H9 (cell line): ENCODE measurements around the gene PEA15. TPM values are rescaled to one million over a fixed set of nuclear protein-coding genes. Genes with fewer than 3 reads are reported as not detected.

ENCODE experiments used
- DNase-seq: peaks from one replicate; pipeline ENCODE4 v3.0.0-alpha.2; 2017
- H2AFZ ChIP-seq: one replicate; pipeline ENCODE4 v1.6.1; 2013; ENCODE audit warnings: mild to moderate bottlenecking, low read length, control low read depth, moderate library complexity
- H2AK5ac ChIP-seq: 2 replicates; pipeline ENCODE4 v1.6.1; 2013; ENCODE audit warnings: low read length, control low read depth, mixed read lengths; ENCODE audit not compliant: insufficient read length
- H2BK120ac ChIP-seq: one replicate; pipeline ENCODE4 v1.6.1; 2013; ENCODE audit warnings: low read depth, mild to moderate bottlenecking, low read length, control low read depth, inconsistent platforms; ENCODE audit not compliant: poor library complexity, severe bottlenecking
- H2BK12ac ChIP-seq: 2 replicates; pipeline ENCODE4 v1.6.1; 2013; ENCODE audit warnings: low read length, control low read depth, mixed read lengths, low read depth; ENCODE audit not compliant: insufficient read length
- H2BK15ac ChIP-seq: 2 replicates; pipeline ENCODE4 v1.6.1; 2013; ENCODE audit warnings: low read depth, low read length, control low read depth
- H2BK20ac ChIP-seq: one replicate; pipeline ENCODE4 v1.6.1; 2013; ENCODE audit warnings: low read depth, mild to moderate bottlenecking, low read length, control low read depth, inconsistent platforms; ENCODE audit not compliant: poor library complexity, severe bottlenecking
- H2BK5ac ChIP-seq: 2 replicates; pipeline ENCODE4 v1.6.1; 2013; ENCODE audit warnings: low read length, control low read depth, mixed read lengths; ENCODE audit not compliant: insufficient read length
- H3K14ac ChIP-seq: 2 replicates; pipeline ENCODE4 v1.6.1; 2013; ENCODE audit warnings: low read length, control low read depth; ENCODE audit not compliant: insufficient read depth
- H3K18ac ChIP-seq: 2 replicates; pipeline ENCODE4 v1.6.1; 2013; ENCODE audit warnings: low read depth, mild to moderate bottlenecking, mixed read lengths, low read length, control low read depth; ENCODE audit not compliant: insufficient read length
- H3K23ac ChIP-seq: 2 replicates; pipeline ENCODE4 v1.6.1; 2013; ENCODE audit warnings: low read length, control low read depth, mixed read lengths, low read depth; ENCODE audit not compliant: insufficient read length
- H3K23me2 ChIP-seq: 2 replicates; pipeline ENCODE4 v1.6.1; 2013; ENCODE audit warnings: low read depth, mild to moderate bottlenecking, mixed read lengths, low read length, control low read depth; ENCODE audit not compliant: insufficient read length, poor library complexity, severe bottlenecking
- H3K27ac ChIP-seq: 2 replicates; pipeline ENCODE4 v1.5.1; 2013; ENCODE audit warnings: low read length, control low read depth, mixed read lengths, low read depth; ENCODE audit not compliant: insufficient read length
- H3K27me3 ChIP-seq: 2 replicates; pipeline ENCODE4 v1.6.1; 2013; ENCODE audit warnings: low read length, control low read depth, inconsistent platforms; ENCODE audit not compliant: insufficient read depth
- H3K4ac ChIP-seq: 2 replicates; pipeline ENCODE4 v1.6.1; 2013; ENCODE audit warnings: low read depth, mild to moderate bottlenecking, control low read depth, inconsistent platforms, low read length, moderate library complexity
- H3K4me1 ChIP-seq: 2 replicates; pipeline ENCODE4 v1.6.1; 2013; ENCODE audit warnings: low read length, control low read depth, inconsistent platforms; ENCODE audit not compliant: insufficient read depth
- H3K4me2 ChIP-seq: 2 replicates; pipeline ENCODE4 v1.6.1; 2013; ENCODE audit warnings: low read length, control low read depth, mixed read lengths; ENCODE audit not compliant: insufficient read length, insufficient read depth
- H3K56ac ChIP-seq: 2 replicates; pipeline ENCODE4 v1.6.1; 2013; ENCODE audit warnings: low read depth, mild to moderate bottlenecking, mixed read lengths, low read length, control low read depth; ENCODE audit not compliant: insufficient read length
- H3K79me1 ChIP-seq: 2 replicates; pipeline ENCODE4 v1.6.1; 2013; ENCODE audit warnings: low read depth, mild to moderate bottlenecking, moderate library complexity, low read length, control low read depth, inconsistent platforms; ENCODE audit not compliant: insufficient read depth, poor library complexity, severe bottlenecking
- H3K79me2 ChIP-seq: 2 replicates; pipeline ENCODE4 v1.6.1; 2013; ENCODE audit warnings: low read length, control low read depth, inconsistent platforms; ENCODE audit not compliant: insufficient read depth
- H3K9ac ChIP-seq: 2 replicates; pipeline ENCODE4 v1.6.1; 2013; ENCODE audit warnings: low read length, control low read depth, mixed read lengths; ENCODE audit not compliant: insufficient read length; ENCODE audit errors: extremely low read depth
- H3K9me3 ChIP-seq: one replicate; pipeline ENCODE4 v1.6.1; 2013; ENCODE audit warnings: low read depth, low read length, inconsistent platforms; ENCODE audit not compliant: control insufficient read depth
- H3T11ph ChIP-seq: one replicate; pipeline ENCODE4 v1.6.1; 2013; ENCODE audit warnings: mild to moderate bottlenecking, low read length, control low read depth, inconsistent platforms
- H4K20me1 ChIP-seq: one replicate; pipeline ENCODE4 v1.6.1; 2013; ENCODE audit not compliant: control insufficient read depth, insufficient read length, insufficient read depth
- H4K5ac ChIP-seq: 2 replicates; pipeline ENCODE4 v1.6.1; 2013; ENCODE audit warnings: low read depth, mild to moderate bottlenecking, mixed read lengths, low read length, control low read depth; ENCODE audit not compliant: insufficient read length
- H4K8ac ChIP-seq: replicated peaks from 2 replicates; pipeline ENCODE4 v1.6.1; 2013; ENCODE audit warnings: low read length, control low read depth, mixed read lengths, low read depth; ENCODE audit not compliant: insufficient read length
- H4K91ac ChIP-seq: 2 replicates; pipeline ENCODE4 v1.6.1; 2013; ENCODE audit warnings: low read depth, mild to moderate bottlenecking, moderate library complexity, mixed read lengths, low read length, control low read depth; ENCODE audit not compliant: insufficient read length
- H3K27ac Mint-ChIP-seq, 3 experiments: 2 replicates in 2 of 3; 3 replicates in 1 of 3; pipeline ENCODE4 v1.8.0; 2020 to 2021; ENCODE audit warnings: mixed read lengths in 3 of 3, mild to moderate bottlenecking in 1 of 3, moderate library complexity in 1 of 3
- H3K27me3 Mint-ChIP-seq: 2 replicates; pipeline ENCODE4 v1.8.0; 2021; ENCODE audit warnings: low read depth, mild to moderate bottlenecking, moderate library complexity, mixed read lengths
- H3K36me3 Mint-ChIP-seq, 3 experiments: 2 replicates in 2 of 3; 3 replicates in 1 of 3; pipeline ENCODE4 v1.8.0; 2020 to 2021; ENCODE audit warnings: low read depth in 3 of 3, mixed read lengths in 3 of 3; ENCODE audit not compliant: insufficient read depth in 1 of 3
- H3K4me1 Mint-ChIP-seq, 2 experiments: 2 replicates each; pipeline ENCODE4 v1.8.0; 2020; ENCODE audit warnings: mixed read lengths in 2 of 2
- H3K4me3 Mint-ChIP-seq, 2 experiments: 2 replicates in 1 of 2; 3 replicates in 1 of 2; pipeline ENCODE4 v1.8.0; 2020 to 2021; ENCODE audit warnings: mild to moderate bottlenecking in 2 of 2, mixed read lengths in 2 of 2, moderate library complexity in 1 of 2
- H3K9me3 Mint-ChIP-seq, 2 experiments: 2 replicates in 1 of 2; 3 replicates in 1 of 2; pipeline ENCODE4 v1.8.0; 2020; ENCODE audit warnings: mild to moderate bottlenecking in 2 of 2, mixed read lengths in 2 of 2, moderate library complexity in 1 of 2
- CTCF ChIP-seq: fragments of 200-600 bp; sonication (generic); conservative IDR thresholded peaks from 3 replicates; pipeline ENCODE4 v1.8.0; 2021; ENCODE audit warnings: antibody characterized with exemption, mild to moderate bottlenecking
- WGBS: extraction: QIAGEN DNeasy Blood & Tissue Kit; methylation state at CpG from one replicate; pipeline ENCODE4 v1.1.7; 2013; ENCODE audit warnings: missing lambda C conversion rate, low lambda C conversion rate, mixed read lengths; ENCODE audit not compliant: insufficient read length; ENCODE audit errors: extremely low coverage; 5-methylcytosine and 5-hydroxymethylcytosine counted together
- total RNA-seq: library from RNA; stranded (reverse); gene quantifications from 2 replicates; pipeline ENCODE4 v1.2.1, GENCODE V29; 2021

The PEA15 gene
- total RNA-seq, 1 experiment from 2014 or later, result 82.1 TPM

GRCh38 chr1:160206421-160207117, 1.4 kb downstream of the PEA15 start:
- WGBS, result no CpG with 5 or more reads among the region's 9 CpGs
- Histone ChIP-seq H4K20me1 (no peaks in the 10 kb centered on the region), H2AFZ (no peak overlapping the region), H4K91ac (no peak overlapping the region), H3K79me1 (no peaks in the 10 kb centered on the region), H3K4me2 (peak overlapping the region; percentile 56), H2BK120ac (no peak overlapping the region), H4K8ac (no peak overlapping the region), H2AK5ac (no peak overlapping the region), H3K18ac (no peak overlapping the region), H3K79me2 (no peaks in the 10 kb centered on the region), H3K23ac (no peak overlapping the region), H2BK5ac (no peak overlapping the region), H3K56ac (no peak overlapping the region), H2BK12ac (no peak overlapping the region), H3K23me2 (peaks cover 9% of the 10 kb centered on the region), H2BK15ac (no peak overlapping the region), H3K9ac (no peak overlapping the region), H3K4me1 (peaks cover 24% of the 10 kb centered on the region; the same call in 1 of the 2 replicates), H3T11ph (no peak overlapping the region), H3K4ac (no peak overlapping the region), H4K5ac (no peak overlapping the region), H3K27ac (no peak overlapping the region), H3K9me3 (no peaks in the 10 kb centered on the region), H3K27me3 (no peaks in the 10 kb centered on the region), H2BK20ac (no peak overlapping the region), H3K14ac (no peak overlapping the region)
- H3K4me3 Mint-ChIP-seq, result peak overlapping the region; percentile 91
- peaks cover 62 to 65% of the 10 kb centered on the region in 2 experiments for H3K4me1 Mint-ChIP-seq
- peak; percentile 57 for DNase-seq
- H3K27ac Mint-ChIP-seq, result peak overlapping the region in 1 of 3 experiments; percentile 71; a peak in 4 of 7 replicates
- H3K27me3 Mint-ChIP-seq, result no peaks in the 10 kb centered on the region
- TF ChIP-seq CTCF, result no peak
- peaks cover 8 to 45% (median 12%) of the 10 kb centered on the region in 3 experiments; a peak in 6 of 7 replicates for H3K36me3 Mint-ChIP-seq
- no peaks in the 10 kb centered on the region for H3K9me3 Mint-ChIP-seq
